SK-N-SH (cell line): ENCODE data around the gene GSK3B. TPM values are rescaled to one million over a fixed set of nuclear protein-coding genes. Genes with fewer than 3 reads are reported as not detected.
"Not testable (repeated sequence)": the region's sequence is repeated elsewhere in the genome, so short reads cannot be mapped to it uniquely, and the experiment has no call there.

Experiments
- CTCF ChIA-PET: fragments of 300-600, 350-600 bp; formaldehyde crosslinking; extraction: SDS; loops from one replicate; lab custom pipeline; 2021; lab: Yijun Ruan, JAX
- POLR2A ChIA-PET: fragments of 350-600 bp; sonication (Branson Sonifier 250); formaldehyde crosslinking; extraction: SDS; loops from one replicate; lab custom pipeline; 2020; ENCODE audit warnings: antibody characterized with exemption, inconsistent platforms; lab: Yijun Ruan, JAX
- DNase-seq: peaks from one replicate; pipeline ENCODE4 v3.0.0; 2012
- H2AFZ ChIP-seq: fragments of 200-600 bp; sonication (generic); 2 replicates; pipeline ENCODE4 v1.8.1; 2016; ENCODE audit warnings: antibody characterized with exemption, mild to moderate bottlenecking, low read depth
- H3F3A ChIP-seq: fragments of 200-600 bp; sonication (generic); replicated peaks from 2 replicates; pipeline ENCODE3; 2016; ENCODE audit warnings: antibody characterized with exemption, mild to moderate bottlenecking; ENCODE audit not compliant: insufficient read depth
- H3K27ac ChIP-seq, 2 experiments: fragments of 200-500 bp in 1 of 2; fragments of 200-600 bp in 1 of 2; sonication (Bioruptor generic) in 1 of 2; sonication (generic), shearing (Covaris generic) in 1 of 2; 2 replicates each; pipeline versions ENCODE4 v1.5.1 to v1.6.1; 2014 to 2016; ENCODE audit warnings: low read depth in 2 of 2, inconsistent platforms in 1 of 2, low read length in 1 of 2, mild to moderate bottlenecking in 1 of 2, mixed read lengths in 1 of 2
- H3K27me3 ChIP-seq: fragments of 200-600 bp; sonication (generic), shearing (Covaris generic); 2 replicates; pipeline ENCODE4 v1.6.1; 2016; ENCODE audit warnings: mixed run types; ENCODE audit not compliant: insufficient read depth
- H3K36me3 ChIP-seq, 2 experiments: fragments of 200-500 bp in 1 of 2; fragments of 200-600 bp in 1 of 2; sonication (Bioruptor generic) in 1 of 2; sonication (generic) in 1 of 2; replicated peaks in 1 of 2; 2 replicates each; pipeline versions ENCODE3 to v1.5.1; 2014 to 2016; ENCODE audit warnings: low read length in 1 of 2, mild to moderate bottlenecking in 1 of 2; ENCODE audit not compliant: insufficient read depth in 2 of 2, control insufficient read depth in 1 of 2
- H3K4me1 ChIP-seq, 2 experiments: fragments of 200-500 bp in 1 of 2; fragments of 200-600 bp in 1 of 2; sonication (Bioruptor generic) in 1 of 2; sonication (generic), shearing (Covaris generic) in 1 of 2; 2 replicates each; pipeline versions ENCODE4 v1.5.1 to v1.6.1; 2014 to 2016; ENCODE audit warnings: low read depth in 1 of 2, low read length in 1 of 2, mixed run types in 1 of 2; ENCODE audit not compliant: insufficient read depth in 2 of 2, control insufficient read depth in 1 of 2
- H3K4me2 ChIP-seq: fragments of 200-600 bp; sonication (generic), shearing (Covaris generic); 2 replicates; pipeline ENCODE4 v1.6.1; 2017; ENCODE audit warnings: mixed run types
- H3K4me3 ChIP-seq, 2 experiments: fragments of 200-500 bp in 1 of 2; fragments of 200-600 bp in 1 of 2; sonication (Bioruptor generic) in 1 of 2; sonication (generic), shearing (Covaris generic) in 1 of 2; 2 replicates each; pipeline versions ENCODE4 v1.5.1 to v1.8.1; 2014 to 2016; ENCODE audit warnings: low read depth in 2 of 2, inconsistent platforms in 1 of 2, low read length in 1 of 2, mild to moderate bottlenecking in 1 of 2, mixed read lengths in 1 of 2, moderate library complexity in 1 of 2
- H3K79me2 ChIP-seq: fragments of 200-600 bp; sonication (generic); 2 replicates; pipeline ENCODE4 v1.8.1; 2017; ENCODE audit warnings: mild to moderate bottlenecking; ENCODE audit not compliant: insufficient read depth
- H3K9ac ChIP-seq: fragments of 200-600 bp; sonication (generic); 2 replicates; pipeline ENCODE4 v1.6.1; 2017; ENCODE audit warnings: mixed run types
- H3K9me2 ChIP-seq: fragments of 200-600 bp; sonication (generic); 2 replicates; pipeline ENCODE4 v1.6.1; 2017; ENCODE audit warnings: mixed run types
- H3K9me3 ChIP-seq: fragments of 200-600 bp; sonication (generic); 2 replicates; pipeline ENCODE4 v1.6.1; 2017; ENCODE audit warnings: mixed run types, mild to moderate bottlenecking, moderate library complexity
- H4K20me1 ChIP-seq: fragments of 200-600 bp; sonication (generic); 2 replicates; pipeline ENCODE4 v1.6.1; 2017; ENCODE audit warnings: mild to moderate bottlenecking, mixed run types; ENCODE audit not compliant: insufficient read depth
- EZH2phosphoT487 ChIP-seq: fragments of 200-600 bp; sonication (generic); IDR thresholded peaks from 2 replicates; pipeline ENCODE4 v1.6.1; 2017; ENCODE audit warnings: low read depth, mixed run types, mild to moderate bottlenecking, antibody characterized with exemption, moderate library complexity, borderline replicate concordance
- GABPA ChIP-seq: IDR thresholded peaks from 2 replicates; pipeline ENCODE4 v1.4.0; 2012; ENCODE audit warnings: low read depth, mild to moderate bottlenecking
- GATA2 ChIP-seq: sonication (generic); formaldehyde crosslinking; IDR thresholded peaks from 2 replicates; pipeline ENCODE4 v1.5.0; 2020; ENCODE audit warnings: mild to moderate bottlenecking, missing genetic modification reagents
- IRF3 ChIP-seq: fragments of 150-350 bp; IDR thresholded peaks from 2 replicates; pipeline ENCODE4 v1.6.1; 2016; ENCODE audit warnings: mild to moderate bottlenecking, low read depth, low read length
- MEF2A ChIP-seq: IDR thresholded peaks from 2 replicates; pipeline ENCODE4 v1.4.0; 2012; ENCODE audit warnings: low read depth, borderline replicate concordance
- RAD21 ChIP-seq: IDR thresholded peaks from 2 replicates; pipeline ENCODE4 v1.6.1; 2012; ENCODE audit warnings: mild to moderate bottlenecking, low read length
- SMC3 ChIP-seq: IDR thresholded peaks from 2 replicates; pipeline ENCODE4 v1.6.1; 2012; ENCODE audit warnings: low read depth, low read length, improper control_type of control experiment
- TAF1 ChIP-seq: IDR thresholded peaks from 2 replicates; pipeline ENCODE4 v1.6.1; 2012; ENCODE audit warnings: low read depth, mild to moderate bottlenecking, low read length, moderate library complexity, borderline replicate concordance
- USF2 ChIP-seq: fragments of 150-350 bp; IDR thresholded peaks from 2 replicates; pipeline ENCODE4 v1.6.1; 2017; ENCODE audit warnings: antibody characterized with exemption, low read length, low read depth, borderline replicate concordance
- WGBS: methylation state at CpG from one replicate; pipeline ENCODE4 v1.1.6; 2017; ENCODE audit warnings: low lambda C conversion rate; 5-methylcytosine and 5-hydroxymethylcytosine counted together
- polyA plus RNA-seq, 3 experiments: library from polyadenylated mRNA; depleted of rRNA; stranded (reverse); fragments of >200 nt; gene quantifications; 2 replicates each; pipeline ENCODE4 v1.2.3, GENCODE V29; 2012
- TF ChIP-seq, protein P1 (sequence below): fragments of 200-600 bp; sonication (generic); IDR thresholded peaks from 2 replicates; pipeline ENCODE4 v1.6.1; 2017; ENCODE audit warnings: antibody characterized with exemption, mild to moderate bottlenecking, moderate library complexity

The GSK3B gene
- polyA plus RNA-seq, 1 of the 3 experiments (the other 2 are of a cell fraction): 15.9 TPM

DNA sequence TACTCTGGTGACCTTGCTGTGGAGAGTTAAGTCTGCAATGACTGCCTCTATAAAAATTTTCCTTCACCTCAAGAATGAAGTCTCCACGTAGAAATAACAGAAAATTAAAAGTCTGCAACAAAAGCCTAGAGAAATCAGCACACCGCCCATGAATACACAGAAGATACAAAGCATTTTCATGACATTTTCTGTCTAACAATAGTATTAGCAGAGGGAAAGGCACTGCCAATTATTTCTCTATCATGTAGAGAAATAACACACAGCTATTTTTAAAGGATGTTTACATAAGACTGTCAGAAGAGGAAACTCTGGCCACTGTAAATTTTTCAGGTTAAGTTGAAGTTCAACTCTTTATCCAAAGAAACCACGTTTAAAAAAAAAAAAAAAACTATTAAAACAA is 80.8 kb downstream of the GSK3B start:
- Histone ChIP-seq H3K79me2 (peaks cover 100% of the 10 kb centered on the region), H3K9me2 (no peaks in the 10 kb centered on the region), H3K4me2 (no peak overlapping the region), H3K9me3 (no peaks in the 10 kb centered on the region), H4K20me1 (peaks cover 99% of the 10 kb centered on the region), H3F3A (no peaks in the 10 kb centered on the region)
- POLR2A ChIA-PET: no interaction called here
- TF ChIP-seq, protein P1, sequence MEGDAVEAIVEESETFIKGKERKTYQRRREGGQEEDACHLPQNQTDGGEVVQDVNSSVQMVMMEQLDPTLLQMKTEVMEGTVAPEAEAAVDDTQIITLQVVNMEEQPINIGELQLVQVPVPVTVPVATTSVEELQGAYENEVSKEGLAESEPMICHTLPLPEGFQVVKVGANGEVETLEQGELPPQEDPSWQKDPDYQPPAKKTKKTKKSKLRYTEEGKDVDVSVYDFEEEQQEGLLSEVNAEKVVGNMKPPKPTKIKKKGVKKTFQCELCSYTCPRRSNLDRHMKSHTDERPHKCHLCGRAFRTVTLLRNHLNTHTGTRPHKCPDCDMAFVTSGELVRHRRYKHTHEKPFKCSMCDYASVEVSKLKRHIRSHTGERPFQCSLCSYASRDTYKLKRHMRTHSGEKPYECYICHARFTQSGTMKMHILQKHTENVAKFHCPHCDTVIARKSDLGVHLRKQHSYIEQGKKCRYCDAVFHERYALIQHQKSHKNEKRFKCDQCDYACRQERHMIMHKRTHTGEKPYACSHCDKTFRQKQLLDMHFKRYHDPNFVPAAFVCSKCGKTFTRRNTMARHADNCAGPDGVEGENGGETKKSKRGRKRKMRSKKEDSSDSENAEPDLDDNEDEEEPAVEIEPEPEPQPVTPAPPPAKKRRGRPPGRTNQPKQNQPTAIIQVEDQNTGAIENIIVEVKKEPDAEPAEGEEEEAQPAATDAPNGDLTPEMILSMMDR: no peak
- TF ChIP-seq, all 33 proteins: peak for 0
- no peaks in the 10 kb centered on the region for H3K36me3 ChIP-seq
- DNase-seq: no peak
- no peaks in the 10 kb centered on the region for H3K27me3 ChIP-seq
- peaks cover 0 to 3% of the 10 kb centered on the region in 2 experiments; a peak in 3 of 4 replicates for H3K4me1 ChIP-seq
- WGBS: 92% methylated on average over 3 of the region's 3 CpGs
- H3K27ac ChIP-seq: no peak overlapping the region
- no peak overlapping the region for H3K4me3 ChIP-seq
- CTCF ChIA-PET: no interaction called here
- H2AFZ ChIP-seq: no peak overlapping the region
- H3K9ac ChIP-seq: no peak overlapping the region

GRCh38 chr3:120005741-120006140 is 88.5 kb downstream of the GSK3B start:
- H2AFZ ChIP-seq, DNase-seq, H3K27me3 ChIP-seq, H3K4me2 ChIP-seq, H3K9ac ChIP-seq, H3K4me1 ChIP-seq, POLR2A ChIA-PET, H3K36me3 ChIP-seq, H3K9me3 ChIP-seq, H3K9me2 ChIP-seq, H3K4me3 ChIP-seq, H3F3A ChIP-seq, H3K27ac ChIP-seq: not testable (repeated sequence)
- CTCF ChIA-PET: interaction anchor here (0.6 kb wide), 1 partner anchor 64 kb away, joined by 3 read pairs; no protein-coding TSS in a partner anchor
- WGBS: 100% methylated on average over 3 of the region's 3 CpGs
- Histone ChIP-seq H3K79me2 (peaks cover 97% of the 10 kb centered on the region), H4K20me1 (peaks cover 82% of the 10 kb centered on the region)

- Histone ChIP-seq H3K79me2 (peaks cover 95% of the 10 kb centered on the region), H3K36me3 (peaks cover 14 to 23% of the 10 kb centered on the region in 2 experiments), H4K20me1 (peaks cover 66% of the 10 kb centered on the region)
- H3K9me2 ChIP-seq, H2AFZ ChIP-seq, CTCF ChIA-PET, H3K27me3 ChIP-seq, DNase-seq, H3K4me2 ChIP-seq, H3K9ac ChIP-seq, H3K4me3 ChIP-seq, H3F3A ChIP-seq, POLR2A ChIA-PET, H3K4me1 ChIP-seq, H3K9me3 ChIP-seq, H3K27ac ChIP-seq: not testable (repeated sequence)
- WGBS: 85% methylated on average over 8 of the region's 11 CpGs
Measured at GRCh38 chr3:120004008-120004498, 90.2 kb downstream of the GSK3B start.

DNA sequence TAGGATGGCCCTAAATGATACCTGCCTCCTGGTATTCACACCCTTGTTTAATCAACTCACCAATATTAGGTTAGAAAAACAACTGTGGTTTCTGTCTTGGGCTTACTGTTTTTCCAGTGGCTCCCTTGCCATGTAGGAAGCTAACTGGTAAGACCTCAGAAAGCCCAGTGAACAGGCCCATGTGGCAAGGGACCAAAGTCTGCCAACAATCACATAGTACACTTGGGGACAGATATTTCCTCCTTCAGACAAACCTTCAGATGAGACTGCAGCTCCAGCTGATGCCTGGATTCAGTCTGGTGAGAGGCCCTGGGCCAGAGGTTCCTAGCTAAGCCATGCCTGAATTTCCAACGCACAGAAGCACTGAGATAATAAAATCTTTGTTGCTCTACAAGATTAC is 96.1 kb downstream of the GSK3B start:
- peaks cover 16% of the 10 kb centered on the region for H4K20me1 ChIP-seq
- no peak overlapping the region for H3K9ac ChIP-seq
- H3K9me3 ChIP-seq: no peaks in the 10 kb centered on the region
- no peak overlapping the region for H2AFZ ChIP-seq
- 100% methylated on average over 1 of the region's 1 CpG for WGBS
- H3F3A ChIP-seq: peaks cover 4% of the 10 kb centered on the region
- H3K4me3 ChIP-seq: no peak overlapping the region
- ChIA-PET CTCF (interaction anchor here (1.4 kb wide), 1 partner anchor 106 kb away, joined by 3 read pairs; no protein-coding TSS in a partner anchor), POLR2A (no interaction called here)
- H3K36me3 ChIP-seq: peaks cover 29 to 38% of the 10 kb centered on the region in 2 experiments
- no peak overlapping the region for H3K4me2 ChIP-seq
- H3K9me2 ChIP-seq: no peaks in the 10 kb centered on the region
- H3K27ac ChIP-seq: no peak overlapping the region; a peak in 1 of 4 replicates
- no peaks in the 10 kb centered on the region for H3K27me3 ChIP-seq
- DNase-seq: no peak
- H3K79me2 ChIP-seq: peaks cover 90% of the 10 kb centered on the region
- H3K4me1 ChIP-seq: no peaks in the 10 kb centered on the region; a peak in 2 of 4 replicates
- TF ChIP-seq GATA2 (CRISPR knock-in tag) (no peak), USF2 (no peak), GABPA (no peak), RAD21 (no peak), IRF3 (no peak), EZH2phosphoT487 (no peak), SMC3 (no peak), TAF1 (no peak), MEF2A (no peak)
